GM18951 (cell line): ENCODE measurements around the gene AXL.

ENCODE experiments used
- POLR2A ChIP-seq: IDR thresholded peaks from 4 replicates; pipeline ENCODE4 v1.6.1; 2011; ENCODE audit warnings: mild to moderate bottlenecking; ENCODE audit not compliant: insufficient read length, insufficient read depth; ENCODE audit errors: extremely low read depth
- in situ Hi-C: fragments of 300-500 bp; cut with MboI; formaldehyde crosslinking; loops from one replicate; pipeline ENCODE4 v1.12.0; 2022; ENCODE audit warnings: low sequenced_read_pairs, mixed read lengths, inconsistent platforms; ENCODE audit not compliant: unreplicated experiment

Gene AXL

DNA sequence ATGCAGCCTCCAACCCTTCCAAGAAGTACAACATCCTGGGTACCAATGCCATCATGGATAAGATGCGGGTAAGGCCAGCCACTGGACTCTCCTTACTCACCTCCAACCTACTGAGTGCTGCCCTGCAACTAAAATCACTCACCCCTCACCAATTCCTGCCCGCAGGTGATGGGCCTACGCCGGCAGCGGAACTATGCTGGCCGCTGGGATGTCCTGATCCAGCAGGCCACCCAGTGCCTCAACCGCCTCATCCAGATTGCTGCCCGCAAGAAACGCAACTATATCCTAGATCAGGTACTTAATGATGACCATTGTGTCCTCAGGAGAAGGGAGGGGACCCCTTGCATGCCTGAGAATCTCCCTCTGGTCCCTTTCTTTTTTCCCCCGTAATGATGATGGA is 75.4 kb downstream of the AXL start:
- in situ Hi-C loops = no loop called here
- TF ChIP-seq POLR2A = no peak

DNA sequence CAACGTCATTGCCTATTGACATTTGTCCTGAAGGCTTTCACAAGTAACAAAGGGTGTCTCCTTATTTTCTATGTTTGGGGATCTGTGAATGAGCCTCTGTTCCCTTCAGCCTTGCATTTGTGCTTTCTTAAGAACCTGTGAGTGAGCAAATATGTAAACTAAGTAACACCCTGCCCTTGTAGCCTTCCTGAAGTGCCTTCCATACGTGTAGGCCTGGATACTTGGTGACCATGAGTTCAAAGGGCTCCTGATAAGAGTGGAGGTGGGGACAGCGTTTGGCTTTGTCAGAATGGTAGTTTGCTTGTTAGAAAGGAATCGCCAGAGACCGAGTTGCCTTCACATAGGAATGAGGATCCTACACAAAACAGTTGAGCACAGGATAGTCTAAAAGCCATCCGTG is 76.5 kb downstream of the AXL start:
- in situ Hi-C loops = no loop called here
- no peak for TF ChIP-seq POLR2A

DNA sequence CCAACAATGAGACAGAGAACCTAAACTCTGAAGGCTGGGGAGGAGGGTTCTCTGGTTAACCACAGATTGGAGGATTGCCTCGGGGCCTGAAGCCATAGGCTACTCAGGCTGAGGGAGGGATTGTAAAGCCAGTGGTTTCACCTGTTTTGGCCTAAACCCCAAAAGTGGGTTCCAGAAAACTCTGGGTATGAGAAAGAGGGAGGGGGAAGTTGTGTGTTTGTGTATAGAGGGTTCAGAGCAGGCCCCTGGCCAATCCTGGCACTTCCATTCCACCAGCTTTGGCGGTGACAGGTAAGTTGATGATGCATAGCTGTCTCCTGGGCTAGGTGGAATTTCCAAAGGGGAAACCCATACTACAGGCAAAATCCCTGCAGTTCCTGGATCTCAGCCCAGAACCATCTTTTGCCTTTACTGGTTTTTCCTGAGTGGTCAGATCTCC is 77.4 kb downstream of the AXL start:
- in situ Hi-C loops = no loop called here
- no peak for TF ChIP-seq POLR2A

DNA sequence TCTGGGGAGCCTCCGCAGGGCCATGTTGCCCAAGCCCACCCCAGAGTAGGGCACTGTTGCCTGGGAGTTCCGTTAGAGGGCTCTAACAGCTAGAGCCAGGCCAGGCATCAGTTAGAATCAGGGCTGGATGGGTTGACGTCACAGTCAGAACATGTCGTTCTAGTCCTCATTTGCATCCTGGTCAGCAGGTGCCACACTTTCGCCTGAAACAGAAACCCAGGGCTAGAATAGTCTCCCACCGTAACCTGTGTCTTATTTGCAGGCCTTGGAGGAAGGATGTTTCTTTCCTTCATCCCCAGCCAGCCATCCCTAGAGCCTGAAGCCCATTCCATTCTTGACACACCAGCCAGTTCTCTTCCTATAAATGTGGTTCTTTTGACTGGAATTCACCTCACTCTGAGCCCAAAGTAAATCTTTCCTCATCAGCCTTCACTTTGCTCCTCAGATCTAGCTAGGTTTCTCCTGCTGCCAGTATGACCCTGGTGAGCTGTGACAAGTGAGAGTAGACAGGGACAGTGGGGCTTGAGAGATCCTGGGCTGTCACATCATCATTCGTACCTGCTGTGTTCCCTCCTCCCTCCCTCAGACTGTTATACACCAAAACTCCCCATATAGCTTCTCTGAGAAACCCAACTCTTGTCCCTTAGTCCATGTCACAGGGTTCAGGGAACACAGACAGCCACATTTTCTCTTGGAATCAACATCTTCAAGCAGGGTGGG is 78.8 kb downstream of the AXL start:
- TF ChIP-seq POLR2A = no peak
- in situ Hi-C loops = no loop called here

DNA sequence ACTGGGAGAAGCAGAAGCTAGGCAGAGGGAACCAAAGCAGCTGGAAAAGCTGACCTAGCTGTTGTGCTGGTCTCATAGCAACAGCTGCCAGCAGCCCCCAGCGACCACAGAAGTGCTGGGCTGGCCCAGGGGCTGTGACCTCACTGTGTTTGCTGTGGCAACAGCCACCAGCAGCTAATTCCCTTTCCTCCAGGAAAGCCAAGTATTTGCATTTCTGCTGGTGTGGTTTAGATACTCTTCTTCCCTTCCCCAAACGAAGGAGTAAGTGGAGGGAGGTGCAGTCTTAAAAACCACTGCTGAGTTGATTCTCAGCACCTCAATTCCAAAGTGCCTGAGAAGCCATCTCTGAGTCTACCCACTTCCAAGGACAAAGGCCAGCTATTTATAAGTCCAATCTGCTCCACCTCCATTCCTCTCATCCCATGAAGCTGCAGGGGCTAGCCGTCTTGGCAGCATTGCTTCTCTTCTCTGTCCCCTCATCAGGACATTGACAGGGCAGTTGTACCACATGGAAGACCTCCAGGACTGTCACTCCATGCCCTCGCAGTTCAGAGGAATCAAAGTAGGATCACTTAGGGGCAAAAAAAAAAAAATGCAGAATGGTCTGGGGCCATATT is 79.4 kb downstream of the AXL start:
- in situ Hi-C loops = no loop called here
- TF ChIP-seq POLR2A = no peak

DNA sequence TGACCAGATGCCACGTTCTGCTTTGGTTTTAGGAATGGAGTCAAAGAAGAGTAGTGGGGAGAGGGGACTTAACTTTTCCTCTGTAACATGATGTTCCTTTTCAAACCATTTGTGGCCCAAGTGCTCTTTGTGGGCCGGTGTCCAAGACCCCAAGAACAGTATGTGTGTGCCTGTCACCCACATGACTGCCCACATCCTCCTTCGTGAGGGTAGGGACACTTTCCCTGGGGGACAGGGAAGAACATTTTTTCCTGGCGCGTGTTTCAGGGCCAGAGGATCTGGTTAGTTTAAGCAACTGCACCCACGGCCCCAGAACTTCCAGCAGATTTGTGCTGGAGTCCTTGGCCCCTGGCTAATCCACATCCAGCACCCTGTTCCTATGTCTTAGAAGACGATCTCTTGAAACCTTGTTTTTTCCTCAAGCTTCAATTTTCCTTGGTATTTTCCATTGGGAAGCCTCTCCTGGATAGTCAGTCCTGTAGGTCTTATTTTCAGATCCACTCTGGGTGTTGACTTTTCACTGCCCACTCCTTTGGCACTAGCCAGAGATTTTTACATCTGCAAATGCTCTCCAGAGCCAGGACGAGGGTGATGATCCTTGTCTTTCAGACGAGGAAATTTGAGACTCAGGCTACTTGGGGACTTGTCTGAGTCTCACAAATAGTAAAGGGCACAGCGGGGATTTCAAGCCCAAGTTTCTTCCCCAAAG is 80.2 kb downstream of the AXL start:
- TF ChIP-seq POLR2A = no peak
- in situ Hi-C loops = no loop called here

DNA sequence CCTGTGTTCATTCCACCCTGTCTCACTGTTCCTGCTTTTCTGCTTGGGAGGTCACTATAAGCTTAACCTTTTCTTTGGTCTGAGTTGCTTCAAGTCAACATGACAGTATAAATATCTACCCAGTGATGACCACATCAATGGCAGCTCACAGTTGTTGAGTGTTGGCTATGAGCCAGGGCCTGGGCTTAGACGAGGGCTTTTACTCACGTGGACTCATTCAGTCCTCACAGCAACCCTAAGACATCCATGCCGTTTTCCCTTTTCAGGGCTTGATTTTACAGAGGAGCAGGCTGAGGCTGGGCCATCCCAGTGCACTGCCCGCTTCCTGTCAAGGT is 80.7 kb downstream of the AXL start:
- in situ Hi-C loops = no loop called here

DNA sequence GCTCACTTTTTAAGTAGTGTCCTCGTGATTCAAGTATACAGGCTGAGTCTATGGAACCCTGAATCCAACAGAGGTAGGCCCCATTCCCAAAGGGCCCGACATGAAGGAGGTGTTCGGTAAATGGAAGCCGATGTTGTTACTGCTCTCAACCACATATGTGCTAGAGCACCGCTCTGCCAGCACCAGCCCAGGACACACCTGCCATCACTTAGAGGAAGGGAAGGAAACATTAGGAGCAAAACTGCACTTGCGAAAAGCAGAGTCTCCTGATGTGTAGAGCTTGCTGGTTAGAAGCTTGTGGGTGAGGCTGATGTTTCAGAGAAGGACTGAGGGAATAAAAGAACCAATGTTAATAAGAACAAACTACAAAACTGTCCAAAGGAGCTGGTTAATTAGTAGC is 81.5 kb downstream of the AXL start:
- no peak for TF ChIP-seq POLR2A
- in situ Hi-C loops = no loop called here

More for the DNA sequence above, 80.7 kb downstream of the AXL start:
- no peak for TF ChIP-seq POLR2A

DNA sequence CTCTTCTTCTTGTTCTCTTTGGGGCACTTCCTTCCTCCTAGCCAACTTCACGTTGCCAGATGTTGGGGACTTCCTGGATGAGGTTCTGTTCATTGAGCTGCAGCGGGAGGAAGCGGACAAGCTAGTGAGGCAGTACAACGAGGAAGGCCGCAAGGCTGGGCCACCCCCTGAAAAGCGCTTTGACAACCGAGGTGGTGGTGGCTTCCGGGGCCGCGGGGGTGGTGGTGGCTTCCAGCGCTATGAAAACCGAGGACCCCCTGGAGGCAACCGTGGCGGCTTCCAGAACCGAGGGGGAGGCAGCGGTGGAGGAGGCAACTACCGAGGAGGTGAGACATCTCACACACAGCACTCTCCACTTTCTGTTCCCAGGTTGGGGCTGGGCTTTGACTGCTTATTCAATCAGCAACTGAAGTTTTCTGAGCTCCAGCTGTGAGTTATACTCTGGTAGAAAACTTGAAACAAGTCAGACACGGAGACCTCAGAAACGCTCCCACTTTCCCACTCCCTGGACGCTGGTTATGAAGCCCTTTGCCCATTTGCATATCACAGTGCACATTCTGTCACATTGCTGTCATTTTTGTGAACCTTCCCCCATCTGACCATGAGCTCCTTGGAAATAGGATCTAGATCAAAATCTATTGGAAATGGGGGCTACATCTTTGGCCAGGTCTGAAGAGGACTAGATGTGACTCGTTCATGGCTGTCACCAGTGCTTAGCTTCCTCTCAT is 83.8 kb downstream of the AXL start:
- TF ChIP-seq POLR2A = no peak

DNA sequence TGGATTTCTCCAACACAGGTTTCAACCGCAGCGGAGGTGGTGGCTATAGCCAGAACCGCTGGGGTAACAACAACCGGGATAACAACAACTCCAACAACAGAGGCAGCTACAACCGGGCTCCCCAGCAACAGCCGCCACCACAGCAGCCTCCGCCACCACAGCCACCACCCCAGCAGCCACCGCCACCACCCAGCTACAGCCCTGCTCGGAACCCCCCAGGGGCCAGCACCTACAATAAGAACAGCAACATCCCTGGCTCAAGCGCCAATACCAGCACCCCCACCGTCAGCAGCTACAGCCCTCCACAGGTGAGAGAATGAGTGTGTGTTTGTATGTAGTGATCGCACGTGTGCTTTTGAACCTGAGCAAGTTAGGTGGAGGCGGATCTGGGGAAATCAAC is 84.9 kb downstream of the AXL start:
- in situ Hi-C loops = no loop called here
- TF ChIP-seq POLR2A = no peak

More for the DNA sequence above, 83.8 kb downstream of the AXL start:
- in situ Hi-C loops = no loop called here

DNA sequence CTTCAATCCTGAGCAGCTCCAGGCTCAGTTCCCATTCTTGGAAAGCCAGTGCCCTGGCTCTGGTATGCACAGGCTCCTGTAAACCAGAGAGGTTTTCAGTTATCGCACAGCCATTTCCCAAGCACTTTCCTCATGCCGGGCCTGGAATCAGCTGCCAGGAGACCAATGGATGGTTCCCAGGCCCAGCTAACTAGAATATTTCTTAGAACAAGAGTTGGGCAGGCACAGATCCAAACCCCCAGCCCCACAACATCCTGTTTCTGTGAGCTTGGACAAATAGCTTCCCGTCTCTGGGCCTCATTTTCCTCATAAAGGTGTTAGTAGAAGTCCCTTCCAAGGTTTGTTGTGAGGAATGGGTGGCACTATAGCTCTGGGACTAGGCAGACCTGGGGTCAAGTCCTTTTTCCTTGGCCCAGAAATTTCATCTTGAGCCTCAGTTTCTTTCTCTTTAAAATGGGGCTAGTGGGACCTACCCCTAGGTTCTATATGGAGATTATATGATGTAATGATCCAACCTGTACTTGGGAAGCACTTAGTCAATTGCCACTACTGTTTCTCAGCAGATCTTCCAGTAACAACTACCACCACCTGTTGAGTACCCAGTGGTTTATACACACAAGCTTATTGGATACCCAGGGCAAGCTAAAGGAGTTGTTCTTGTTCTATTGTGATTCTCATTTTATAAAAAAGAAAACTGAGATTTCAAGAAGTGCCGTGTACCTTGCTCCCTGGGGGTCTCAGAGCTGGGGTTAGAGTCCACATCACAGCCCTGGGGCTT is 85.9 kb downstream of the AXL start:
- in situ Hi-C loops = no loop called here
- no peak for TF ChIP-seq POLR2A

DNA sequence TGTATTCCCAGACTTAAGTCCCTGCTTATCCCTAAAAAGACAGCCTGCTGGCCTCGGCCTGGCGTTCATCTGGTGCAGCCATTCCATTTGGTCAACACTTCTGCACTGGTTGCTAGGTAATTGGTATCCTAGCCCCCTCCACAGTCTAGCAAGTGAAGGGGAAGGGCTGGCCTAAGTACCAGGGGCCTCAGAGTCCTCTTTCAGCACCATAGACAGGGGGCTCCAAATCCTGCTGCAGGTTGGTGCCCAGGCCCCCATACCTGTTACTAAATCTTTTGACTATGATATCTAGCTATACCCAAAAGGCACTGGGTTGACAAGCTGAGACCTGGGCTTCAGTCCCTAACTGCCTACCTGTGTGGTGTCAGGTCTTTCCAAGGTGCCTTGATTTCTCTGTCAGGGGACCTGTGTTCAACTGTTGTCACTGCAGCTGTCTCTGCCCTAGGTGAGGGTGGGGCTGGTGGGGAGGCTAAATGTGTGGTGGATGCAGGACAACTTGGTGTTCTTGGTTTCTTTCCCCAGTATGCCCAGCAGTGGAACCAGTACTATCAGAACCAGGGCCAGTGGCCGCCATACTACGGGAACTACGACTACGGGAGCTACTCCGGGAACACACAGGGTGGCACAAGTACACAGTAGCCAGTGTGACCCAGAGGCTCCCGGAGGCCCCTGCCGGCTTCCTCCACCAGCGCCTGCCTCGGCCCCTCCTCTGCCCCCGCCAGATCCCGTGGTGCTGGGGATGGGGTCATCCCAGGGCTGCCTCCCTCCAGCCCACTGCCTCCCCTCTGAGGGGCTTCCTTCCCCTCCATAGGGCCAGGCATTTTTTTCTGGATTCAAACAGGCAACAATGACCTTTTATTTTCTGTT is 87.1 kb downstream of the AXL start:
- TF ChIP-seq POLR2A = no peak
- in situ Hi-C loops = no loop called here
